ENCODE results near the gene ZNF430.

DNA sequence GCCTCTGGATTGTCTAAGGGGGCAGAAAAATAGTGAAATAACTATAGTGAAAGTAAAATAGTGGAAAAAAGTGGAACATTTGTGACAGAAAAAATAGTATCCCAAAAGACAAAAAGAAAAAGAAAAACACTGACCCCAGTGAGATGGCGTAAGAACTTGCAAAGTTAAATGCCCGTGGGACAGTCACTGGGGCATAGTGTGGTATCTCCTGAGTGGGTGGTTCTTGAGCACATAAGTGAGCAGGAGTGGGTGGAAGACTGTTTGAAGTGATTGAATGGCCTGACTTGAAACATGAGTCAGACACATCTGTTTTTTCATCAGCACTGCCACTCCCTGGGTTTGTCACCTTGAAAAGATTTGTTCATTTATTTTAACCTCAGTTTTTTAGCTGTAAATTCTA is 2.5 kb downstream of the ZNF430 start:
- TF ChIP-seq EZH2 (IDR thresholded peaks at IDR 0.05; ENCODE audit: insufficient read depth, poor library complexity, severe bottlenecking), result no peak
- no peak for TF ChIP-seq EZH2phosphoT487 (IDR thresholded peaks at IDR 0.05; ENCODE audit: insufficient read depth, low read depth)

Measured in GM23248 (cell line).